ENCODE results near the gene CHRNA3.

Gene CHRNA3

DNA sequence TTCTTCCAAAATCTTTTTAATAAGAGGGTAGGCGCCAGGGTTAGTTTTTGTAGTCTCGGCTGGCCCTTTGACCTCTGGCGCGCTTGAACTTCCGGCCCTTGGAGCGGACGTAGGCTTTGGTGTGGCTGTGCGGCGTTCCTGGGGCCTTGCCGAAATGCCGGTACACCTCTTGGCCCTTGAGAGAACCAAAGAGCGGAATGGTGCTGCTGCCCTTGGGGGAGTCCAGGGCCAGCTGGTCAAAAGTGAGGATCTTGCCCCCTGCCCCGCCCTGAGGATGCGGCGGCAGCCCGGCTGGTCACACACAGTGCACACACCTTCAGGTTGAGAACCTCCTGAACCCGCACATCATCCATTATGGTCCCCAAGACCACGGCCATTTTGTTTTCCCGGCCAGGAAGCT, 40.2 kb upstream of the CHRNA3 start:
- TF ChIP-seq, protein P1, sequence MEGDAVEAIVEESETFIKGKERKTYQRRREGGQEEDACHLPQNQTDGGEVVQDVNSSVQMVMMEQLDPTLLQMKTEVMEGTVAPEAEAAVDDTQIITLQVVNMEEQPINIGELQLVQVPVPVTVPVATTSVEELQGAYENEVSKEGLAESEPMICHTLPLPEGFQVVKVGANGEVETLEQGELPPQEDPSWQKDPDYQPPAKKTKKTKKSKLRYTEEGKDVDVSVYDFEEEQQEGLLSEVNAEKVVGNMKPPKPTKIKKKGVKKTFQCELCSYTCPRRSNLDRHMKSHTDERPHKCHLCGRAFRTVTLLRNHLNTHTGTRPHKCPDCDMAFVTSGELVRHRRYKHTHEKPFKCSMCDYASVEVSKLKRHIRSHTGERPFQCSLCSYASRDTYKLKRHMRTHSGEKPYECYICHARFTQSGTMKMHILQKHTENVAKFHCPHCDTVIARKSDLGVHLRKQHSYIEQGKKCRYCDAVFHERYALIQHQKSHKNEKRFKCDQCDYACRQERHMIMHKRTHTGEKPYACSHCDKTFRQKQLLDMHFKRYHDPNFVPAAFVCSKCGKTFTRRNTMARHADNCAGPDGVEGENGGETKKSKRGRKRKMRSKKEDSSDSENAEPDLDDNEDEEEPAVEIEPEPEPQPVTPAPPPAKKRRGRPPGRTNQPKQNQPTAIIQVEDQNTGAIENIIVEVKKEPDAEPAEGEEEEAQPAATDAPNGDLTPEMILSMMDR (IDR thresholded peaks at IDR 0.05): no peak
- no peak overlapping the region for H3K27ac ChIP-seq
- DNase-seq (ENCODE audit: low spot score): no peak
- no peak overlapping the region for H3K4me3 ChIP-seq

DNA sequence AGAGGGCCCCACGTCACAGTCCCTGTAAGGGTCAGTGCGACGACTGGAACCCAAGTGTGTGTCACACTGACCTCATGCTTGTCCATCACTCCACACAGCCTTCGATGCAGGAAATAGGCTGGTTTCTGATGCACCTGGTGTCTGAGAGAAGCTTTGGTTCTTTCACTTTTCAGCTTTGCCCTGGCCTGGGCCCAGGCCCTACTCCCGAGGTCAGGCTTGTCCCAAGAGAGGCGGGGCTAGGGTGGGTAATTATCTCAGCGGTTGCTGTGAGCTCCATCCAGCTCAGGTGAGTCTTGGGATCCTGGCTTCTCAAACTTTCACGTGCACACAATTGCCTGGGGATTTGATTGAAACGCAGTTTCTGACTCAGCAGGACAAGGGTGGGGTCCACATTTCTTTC, 39.8 kb upstream of the CHRNA3 start:
- no peak for DNase-seq (ENCODE audit: low spot score)
- TF ChIP-seq, protein P1 (IDR thresholded peaks at IDR 0.05): no peak
- Histone ChIP-seq H3K4me3 (no peak overlapping the region), H3K27ac (no peak overlapping the region)

DNA sequence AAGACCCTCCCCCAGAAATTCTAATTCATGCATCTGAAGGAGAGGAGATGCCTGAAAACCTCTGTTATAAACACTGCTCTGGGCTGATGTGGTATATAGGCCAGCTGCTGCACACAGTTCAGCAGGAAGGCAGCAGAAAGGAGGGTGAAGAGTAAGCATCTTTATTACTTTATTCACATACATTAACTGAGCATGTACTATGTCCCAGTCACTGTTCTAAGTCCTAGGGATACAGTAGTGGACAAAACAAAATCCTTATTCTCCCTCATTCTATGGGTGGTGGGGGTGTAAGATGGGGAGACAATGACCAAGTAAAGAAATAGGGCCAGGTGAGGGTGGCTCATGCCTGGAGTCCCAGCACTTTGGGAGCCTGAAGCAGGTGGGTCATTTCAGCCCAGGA, 38.0 kb upstream of the CHRNA3 start:
- TF ChIP-seq, protein P1 (IDR thresholded peaks at IDR 0.05): no peak
- no peak overlapping the region for H3K4me3 ChIP-seq
- no peak overlapping the region for H3K27ac ChIP-seq
- no peak for DNase-seq (ENCODE audit: low spot score)

DNA sequence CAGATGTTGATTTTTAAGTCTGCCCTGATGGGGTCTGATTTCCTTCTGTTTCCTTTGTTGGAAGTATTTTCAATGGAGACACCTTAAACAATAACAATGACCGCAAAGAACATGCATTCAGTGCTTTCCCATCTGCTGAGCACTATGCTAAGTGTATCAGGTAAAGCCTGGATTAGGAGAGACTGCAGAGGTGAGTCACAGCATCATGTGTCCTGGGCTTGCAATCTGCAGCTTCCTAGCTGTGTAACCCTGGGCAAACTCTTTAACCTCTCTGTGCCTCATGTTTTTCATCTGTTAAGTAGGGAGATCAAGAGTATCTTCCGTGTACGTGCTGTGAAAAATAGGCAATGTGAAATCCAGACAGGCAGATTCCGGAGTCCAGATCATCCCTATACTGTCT, 33.5 kb upstream of the CHRNA3 start:
- TF ChIP-seq, protein P1 (IDR thresholded peaks at IDR 0.05): no peak
- no peak overlapping the region for H3K4me3 ChIP-seq
- no peak overlapping the region for H3K27ac ChIP-seq
- DNase-seq (ENCODE audit: low spot score): no peak

DNA sequence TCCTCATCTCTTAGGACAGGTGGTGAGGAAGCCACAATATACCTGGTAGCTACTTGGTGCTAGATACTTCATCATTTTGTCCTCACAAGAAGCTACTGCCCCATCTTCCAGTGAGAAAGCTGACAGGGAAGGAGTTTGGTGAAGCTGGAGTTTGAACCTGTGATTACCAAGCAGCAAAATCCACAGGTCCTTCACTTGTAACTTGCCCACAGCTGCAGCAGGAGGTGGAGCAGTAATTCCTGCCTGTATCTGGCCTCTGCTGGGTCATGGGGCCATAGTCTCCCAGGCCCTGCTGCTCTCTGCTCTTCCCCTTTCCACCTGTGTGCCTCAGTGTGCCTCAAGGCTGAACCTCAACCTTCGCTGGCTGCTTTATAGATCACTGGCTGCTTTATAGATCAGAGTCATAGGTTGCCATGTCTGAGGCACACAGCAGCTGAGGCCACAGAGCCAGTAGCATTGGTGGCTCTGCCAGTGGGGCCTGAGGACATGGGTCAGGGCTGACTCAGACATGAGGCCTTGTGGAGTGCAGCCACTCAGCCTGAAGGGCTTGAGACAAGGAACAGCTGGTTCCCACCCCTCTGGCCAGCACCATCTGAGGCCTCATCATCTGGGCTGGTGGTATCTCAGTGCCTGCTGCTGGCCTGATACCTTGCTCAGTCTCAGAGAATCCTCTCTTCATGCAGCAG, 31.3 kb upstream of the CHRNA3 start:
- DNase-seq (ENCODE audit: low spot score): no peak
- TF ChIP-seq, protein P1 (IDR thresholded peaks at IDR 0.05): no peak
- H3K4me3 ChIP-seq: no peak overlapping the region
- H3K27ac ChIP-seq: no peak overlapping the region

DNA sequence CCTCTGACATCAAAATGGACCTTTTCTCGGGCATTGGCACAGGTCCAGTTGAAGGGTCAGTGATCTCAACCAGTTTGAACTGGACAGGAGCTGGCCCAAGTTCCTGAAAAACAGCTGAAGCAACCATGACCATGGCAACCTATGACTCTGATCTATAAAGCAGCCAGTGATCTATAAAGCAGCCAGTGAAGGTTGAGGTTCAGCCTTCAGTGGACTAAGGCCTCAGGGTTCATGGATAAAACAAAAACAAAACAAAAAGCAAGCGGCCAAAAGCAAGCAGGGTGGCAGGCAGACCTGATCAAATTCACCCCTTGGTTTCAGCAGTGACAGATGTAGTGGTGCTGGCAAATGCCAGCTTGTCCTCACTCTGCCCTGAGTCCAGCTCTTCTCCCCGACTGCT, 30.2 kb upstream of the CHRNA3 start:
- DNase-seq (ENCODE audit: low spot score): no peak
- Histone ChIP-seq H3K4me3 (no peak overlapping the region), H3K27ac (no peak overlapping the region)
- TF ChIP-seq, protein P1 (IDR thresholded peaks at IDR 0.05): no peak

DNA sequence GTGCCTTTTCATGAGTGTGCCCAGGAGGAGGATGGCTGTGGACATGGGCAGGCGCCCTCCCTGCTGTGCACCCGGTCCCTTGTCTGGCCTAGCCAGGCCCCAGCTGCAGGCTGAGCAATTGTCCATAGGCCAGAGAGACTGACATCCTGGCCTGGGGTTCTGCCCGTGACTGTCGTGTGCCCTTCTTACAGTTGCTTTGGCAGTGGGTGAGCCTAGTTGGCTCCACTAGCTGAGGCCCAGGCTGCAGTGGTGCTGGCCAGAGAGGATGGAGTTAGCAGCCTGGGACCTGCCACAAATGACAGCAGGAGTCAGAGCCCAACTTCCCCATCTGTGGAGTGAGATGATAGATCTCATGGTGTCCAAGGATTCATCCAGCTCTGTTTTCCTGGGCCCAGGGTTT, 29.2 kb upstream of the CHRNA3 start:
- DNase-seq (ENCODE audit: low spot score): no peak
- TF ChIP-seq, protein P1 (IDR thresholded peaks at IDR 0.05): no peak
- no peak overlapping the region for H3K4me3 ChIP-seq
- no peak overlapping the region for H3K27ac ChIP-seq
